Fibroblast of skin of right quadriceps (primary cell): ENCODE measurements around the gene ITFG1.
A peak's percentile ranks its signal among the peaks of the same experiment; 100 is the strongest.
"Not testable (repeated sequence)": the region's sequence is repeated elsewhere in the genome, so short reads cannot be mapped to it uniquely, and the experiment has no call there.

ENCODE experiments used
- DNase-seq: peaks from one replicate; pipeline ENCODE4 v3.0.0-alpha.2; 2013

Gene ITFG1

DNA sequence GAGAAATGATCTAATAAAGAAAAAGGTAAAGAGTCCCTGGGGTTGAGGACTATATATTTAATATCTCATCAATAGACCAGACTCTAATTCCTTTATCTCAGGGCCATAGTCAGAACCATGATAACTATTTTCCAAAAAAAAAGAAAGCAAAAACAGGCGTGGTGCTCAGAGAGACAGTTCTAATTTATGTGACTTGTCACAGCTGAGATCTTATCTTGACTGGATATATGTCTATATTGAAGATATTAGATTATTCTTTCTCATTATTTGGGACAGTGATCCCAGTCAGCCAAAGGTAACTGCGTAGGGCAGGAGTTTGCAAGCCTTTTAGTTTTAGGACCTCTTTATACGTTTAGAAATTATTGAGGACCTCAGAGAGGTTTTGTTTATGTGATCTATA, 52.4 kb downstream of the ITFG1 start:
- DNase-seq: no peak

DNA sequence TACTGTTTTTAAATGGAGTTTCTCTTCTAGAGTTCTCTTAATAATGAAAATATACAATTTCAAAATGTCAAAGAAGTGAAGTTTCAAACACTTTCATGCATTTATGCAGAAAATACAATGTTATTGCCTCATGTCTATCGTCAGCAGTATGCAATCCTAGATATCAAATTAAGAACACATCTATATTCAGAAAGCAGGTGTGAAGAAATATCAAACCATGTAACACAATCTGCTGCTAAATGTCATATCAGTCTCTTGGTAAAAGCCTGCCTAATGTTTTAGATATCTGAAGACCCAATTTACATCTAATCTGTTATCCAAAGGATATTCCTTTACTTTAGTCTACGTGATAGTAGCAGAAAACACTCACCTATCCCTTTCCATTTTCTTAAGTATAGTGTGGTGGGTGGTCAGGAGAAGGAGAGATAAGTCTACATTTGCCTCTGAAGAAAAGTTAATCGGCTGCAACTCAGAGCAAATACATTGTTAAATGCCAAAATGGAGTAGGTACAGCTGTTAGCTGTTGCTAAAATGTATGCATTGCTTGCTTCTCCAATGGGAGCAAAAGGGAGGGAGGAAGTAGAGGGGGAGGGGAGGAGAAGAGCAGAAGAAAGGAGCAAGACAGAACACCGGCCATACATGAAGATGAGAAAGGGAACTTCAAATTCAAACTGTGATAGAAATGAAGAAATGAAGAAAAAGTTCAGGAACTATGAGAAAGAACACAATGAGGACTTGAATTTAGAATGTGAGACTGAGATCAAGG, 64.9 kb downstream of the ITFG1 start:
- no peak for DNase-seq

DNA sequence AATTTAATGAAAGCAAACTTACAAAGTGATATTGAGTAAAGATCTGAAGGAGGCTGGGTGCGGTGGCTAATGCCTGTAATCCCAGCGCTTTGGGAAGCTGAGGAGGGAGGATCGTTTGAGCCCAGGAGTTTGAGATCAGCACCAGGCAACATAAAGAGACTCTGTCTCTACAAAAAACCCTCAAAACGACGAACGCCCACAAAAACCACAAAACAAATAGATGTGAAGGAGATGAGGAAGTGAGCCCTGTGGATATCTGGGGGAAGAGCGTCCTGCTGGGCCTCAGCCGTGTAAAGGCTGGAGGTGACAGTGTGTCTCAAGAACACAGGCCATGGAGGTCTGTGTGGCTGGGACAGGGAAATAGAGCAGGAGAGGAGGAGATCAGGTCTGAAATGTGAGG, 68.8 kb downstream of the ITFG1 start:
- DNase-seq: peak; percentile 4

DNA sequence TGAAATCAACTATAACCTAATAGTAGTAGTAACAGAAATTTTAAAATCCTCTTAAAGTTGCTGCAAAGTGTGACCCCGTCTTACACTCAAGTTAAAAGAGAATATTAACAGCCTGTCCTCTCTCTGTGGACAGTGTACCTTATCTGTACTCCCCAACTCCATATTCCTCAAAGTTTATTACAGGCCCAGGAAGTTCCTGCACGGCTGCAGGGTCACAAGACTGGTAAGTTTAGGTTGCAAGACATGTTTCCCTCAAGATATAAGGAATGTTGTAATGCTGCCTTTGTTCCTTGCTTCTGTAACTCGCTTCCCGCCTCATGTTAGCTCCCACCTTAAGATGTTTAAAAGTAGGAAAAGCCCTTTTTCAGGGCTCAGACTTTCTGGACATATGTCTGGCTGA, 72.2 kb downstream of the ITFG1 start:
- DNase-seq: no peak

DNA sequence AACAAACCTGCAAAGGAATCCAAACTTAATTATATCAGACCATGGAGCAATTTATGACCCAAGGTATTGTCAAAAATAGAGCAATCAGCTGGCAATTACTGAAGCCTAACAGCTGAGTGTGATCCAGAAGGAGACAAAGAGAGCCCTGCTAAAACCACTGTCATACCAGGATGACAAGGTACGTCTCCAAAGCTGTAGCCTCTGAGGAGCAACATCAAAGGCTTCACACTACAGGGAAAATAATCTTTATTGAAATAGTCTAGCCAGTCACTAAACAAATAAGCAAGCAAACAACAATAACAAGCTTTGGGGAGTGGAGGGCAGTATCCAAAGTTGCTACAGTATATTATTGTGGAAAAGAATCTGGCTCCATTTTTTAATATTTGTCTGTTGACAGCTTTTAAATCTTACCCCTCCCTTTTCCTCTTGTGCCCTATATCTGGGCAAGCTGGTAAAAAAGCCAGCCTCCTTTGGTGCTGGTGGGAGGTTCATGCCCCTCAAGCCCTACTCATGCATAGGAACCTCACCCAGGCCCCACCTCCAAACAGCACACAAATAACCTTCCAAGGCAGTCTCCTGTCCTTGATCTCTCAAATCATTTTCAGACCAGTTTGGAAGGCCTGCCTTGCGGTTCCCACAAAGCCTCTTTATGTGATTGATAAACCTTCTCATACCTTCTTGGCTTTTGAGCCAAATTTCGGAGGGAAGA, 73.7 kb downstream of the ITFG1 start:
- DNase-seq: no peak

DNA sequence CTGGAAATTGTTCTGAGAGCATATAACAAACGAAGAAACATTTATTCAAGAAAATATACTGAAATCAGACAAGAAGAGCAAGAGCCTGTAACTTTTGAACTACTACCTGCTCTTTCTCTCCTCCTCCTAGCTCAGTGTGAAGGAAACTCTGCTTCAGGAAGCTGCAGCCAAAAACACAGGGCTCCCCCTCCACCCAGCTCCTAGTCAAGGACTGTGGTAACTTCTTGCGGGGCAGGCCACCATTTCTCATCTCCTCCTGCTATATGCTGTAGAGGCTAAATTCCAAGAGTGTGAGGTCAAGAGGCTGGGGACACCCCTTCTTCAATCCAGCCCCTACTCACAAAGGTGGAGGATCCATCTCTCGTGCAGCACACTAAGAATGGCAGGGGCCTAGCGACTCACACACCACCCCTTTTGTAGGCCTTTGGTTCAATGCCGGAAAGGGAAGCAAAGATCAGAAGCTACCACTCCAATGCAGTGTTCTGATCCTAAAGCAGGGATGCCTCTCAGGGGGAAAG, 74.6 kb downstream of the ITFG1 start:
- no peak for DNase-seq

DNA sequence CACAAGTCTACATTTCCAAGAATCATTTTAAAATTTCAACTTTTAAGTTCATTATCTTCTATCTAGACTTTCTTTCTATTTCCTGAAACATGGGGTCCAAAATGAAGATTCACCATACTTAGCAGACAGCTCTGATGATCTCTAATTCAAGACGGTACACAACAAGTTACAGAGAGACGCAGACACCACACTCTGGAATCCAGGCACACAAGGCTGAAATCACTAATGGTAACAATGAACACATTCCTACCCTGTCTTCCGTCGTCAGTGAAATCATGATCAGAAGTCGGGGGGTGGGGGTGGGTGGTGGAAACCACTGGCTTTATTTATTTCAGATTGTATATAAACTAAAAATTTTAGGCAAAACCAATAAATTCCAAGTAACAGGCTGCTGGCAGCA, 78.5 kb downstream of the ITFG1 start:
- no peak for DNase-seq

DNA sequence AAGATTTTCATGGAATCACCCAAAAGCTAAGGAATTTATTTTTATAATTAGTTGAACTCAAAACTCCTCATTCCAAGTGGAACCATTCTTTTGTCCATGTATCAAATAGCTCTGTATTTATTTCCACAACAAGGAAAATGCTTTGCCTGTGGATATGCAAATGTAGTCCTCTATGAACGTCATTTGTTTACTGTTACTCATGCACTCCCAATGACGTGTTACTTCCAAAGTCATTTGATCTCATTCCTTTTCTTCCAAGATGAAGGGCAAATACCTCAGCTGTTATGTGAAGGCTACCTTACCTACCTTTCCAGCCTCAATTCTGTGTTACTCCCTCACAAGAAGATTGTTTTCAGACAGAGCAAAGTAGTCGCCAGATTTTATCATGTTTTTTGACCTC, 83.7 kb downstream of the ITFG1 start:
- DNase-seq: no peak

DNA sequence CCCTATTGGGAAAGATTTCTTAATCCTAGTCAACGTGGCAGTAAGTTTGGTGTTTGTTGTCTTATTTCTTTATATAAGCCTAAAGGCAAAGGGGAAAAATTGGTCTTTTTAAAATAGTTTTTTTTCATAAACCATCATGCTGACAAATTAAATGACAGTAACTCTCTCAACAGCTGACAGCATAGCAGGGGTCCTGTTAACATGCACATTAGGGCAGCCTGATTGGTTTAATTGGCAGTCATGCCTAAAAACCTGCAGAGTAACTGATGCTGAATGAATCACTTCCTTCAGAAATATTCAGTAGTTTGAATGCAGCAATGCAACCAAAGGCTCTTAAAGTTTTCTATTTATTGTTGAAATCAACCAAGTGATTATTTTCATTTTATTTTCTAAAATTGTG, 85.4 kb downstream of the ITFG1 start:
- DNase-seq: peak; percentile 26

DNA sequence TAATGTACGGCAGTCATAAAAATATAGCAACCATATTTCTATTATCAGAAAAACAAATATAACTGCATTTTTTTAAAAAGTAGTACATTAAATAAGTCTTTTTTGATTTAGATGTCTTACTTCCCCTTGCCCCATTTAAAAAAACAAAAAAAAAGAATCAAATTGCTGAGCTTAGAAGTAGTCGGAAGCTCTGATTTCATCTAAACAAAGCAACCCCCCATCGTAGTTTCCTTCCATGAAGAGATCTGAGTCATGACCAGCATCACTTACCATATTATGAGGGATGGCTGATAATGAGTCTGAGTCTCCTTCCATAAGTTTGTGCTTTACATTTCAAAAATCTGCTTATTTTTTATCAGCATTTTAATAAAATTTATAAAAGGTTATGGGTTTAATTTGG, 86.2 kb downstream of the ITFG1 start:
- DNase-seq: peak; percentile 43

DNA sequence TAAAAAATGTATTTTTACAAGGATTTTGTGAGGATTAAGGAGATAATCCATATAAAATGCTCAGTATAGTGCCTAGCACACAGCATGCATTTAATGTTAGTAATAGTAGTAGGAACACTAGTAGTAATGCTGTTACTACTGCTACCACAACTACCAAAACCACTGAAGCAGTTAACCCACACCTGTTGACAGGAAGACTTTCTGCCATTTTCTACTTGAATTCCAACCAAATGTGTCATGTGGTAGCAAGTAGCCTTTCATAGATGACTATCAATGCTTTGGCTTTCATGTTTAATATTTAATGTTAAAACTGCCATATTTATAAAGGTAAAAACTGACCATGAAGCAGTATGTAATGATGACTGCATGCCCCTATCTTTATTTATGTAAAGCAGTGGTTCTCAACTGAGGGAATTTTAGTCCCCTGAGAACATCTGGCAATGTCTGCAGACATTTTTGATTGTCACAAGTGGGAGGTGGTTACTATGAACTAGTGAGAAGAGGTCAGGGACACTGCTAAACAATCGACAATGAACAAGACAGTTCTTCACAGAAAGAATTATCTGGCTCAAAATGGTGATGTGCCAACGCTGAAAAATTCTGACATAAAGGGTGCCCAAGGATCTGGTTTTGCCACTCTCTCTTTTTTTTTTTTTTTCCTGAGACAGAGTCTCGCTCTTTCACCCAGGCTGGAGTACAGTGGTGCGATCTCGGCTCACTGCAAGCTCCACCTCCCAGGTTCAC, 89.4 kb downstream of the ITFG1 start:
- no peak for DNase-seq

DNA sequence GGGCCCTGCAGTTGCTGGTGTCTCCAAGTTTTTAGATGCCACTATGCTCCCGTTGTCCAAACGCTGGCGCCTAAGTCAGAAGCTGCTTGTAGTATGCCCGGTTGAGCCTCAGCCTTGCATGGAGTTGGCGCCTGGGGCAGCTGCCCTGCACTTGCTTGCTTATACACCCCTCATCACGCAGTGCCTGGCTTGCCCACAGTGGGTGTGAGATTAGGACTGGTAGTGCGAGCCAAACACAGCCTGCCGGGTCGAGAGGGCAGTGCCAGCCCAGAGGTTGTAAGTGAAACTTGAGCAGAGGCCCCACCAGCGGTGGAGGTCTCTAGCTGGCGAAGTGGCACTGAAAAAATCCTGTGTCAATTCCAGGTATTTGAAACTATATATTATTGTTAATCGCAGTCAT, 90.3 kb downstream of the ITFG1 start:
- no peak for DNase-seq

DNA sequence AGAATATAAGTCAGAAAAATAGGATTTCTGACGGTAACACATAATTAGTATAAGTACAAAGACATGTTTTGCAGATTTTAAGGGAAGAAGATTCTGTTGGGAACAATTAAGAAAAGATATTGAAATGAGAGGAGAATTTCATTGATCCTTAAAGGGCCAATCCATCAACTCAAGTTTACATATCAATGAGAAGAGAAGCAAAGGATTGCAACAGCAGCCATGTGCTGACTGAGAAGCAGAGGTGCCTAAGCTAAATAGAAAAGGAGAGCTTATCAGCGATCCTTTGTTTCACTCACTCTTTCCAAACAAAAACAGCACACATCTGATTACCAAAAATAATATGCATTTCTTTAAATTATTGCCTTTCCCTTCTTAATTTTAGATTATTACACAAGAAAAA, 94.6 kb downstream of the ITFG1 start:
- DNase-seq: no peak

DNA sequence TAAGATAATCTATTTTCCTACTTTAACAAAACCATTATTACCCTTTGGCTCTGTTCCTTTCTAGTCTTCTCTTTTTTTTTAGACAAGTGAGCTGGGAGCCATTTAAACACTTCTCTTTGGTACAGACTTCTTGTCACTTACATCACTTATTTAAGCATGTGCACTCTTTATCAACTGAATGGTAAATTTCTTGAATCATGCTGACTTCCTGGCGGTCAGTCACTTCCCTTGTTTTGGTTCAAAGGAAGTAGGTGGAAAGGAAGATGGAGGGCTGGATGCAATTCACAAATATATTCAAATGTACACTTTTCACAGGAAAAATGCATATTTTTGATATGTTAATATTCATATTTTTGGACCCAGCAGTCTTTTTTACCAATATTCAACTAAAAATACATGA, 97.1 kb downstream of the ITFG1 start:
- no peak for DNase-seq

DNA sequence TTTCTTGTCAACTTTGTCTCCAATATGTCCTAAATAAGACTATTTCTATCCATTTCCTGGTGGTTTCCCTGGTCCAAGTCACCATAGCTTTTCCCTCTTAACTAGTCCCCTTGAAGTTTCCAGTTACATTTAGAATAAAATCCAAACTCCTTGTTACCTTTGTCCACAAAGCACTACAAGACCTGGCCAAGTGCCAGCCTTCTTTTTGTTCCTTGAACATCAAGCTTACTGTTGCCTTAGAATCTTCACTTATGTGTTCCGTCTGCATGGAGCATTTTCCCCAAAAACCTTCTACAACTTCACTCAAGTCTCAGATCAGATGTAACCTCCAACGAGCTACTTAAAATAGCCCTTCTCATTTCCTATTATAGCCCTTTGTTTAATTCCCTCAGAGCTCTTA, 101.4 kb downstream of the ITFG1 start:
- DNase-seq: no peak

DNA sequence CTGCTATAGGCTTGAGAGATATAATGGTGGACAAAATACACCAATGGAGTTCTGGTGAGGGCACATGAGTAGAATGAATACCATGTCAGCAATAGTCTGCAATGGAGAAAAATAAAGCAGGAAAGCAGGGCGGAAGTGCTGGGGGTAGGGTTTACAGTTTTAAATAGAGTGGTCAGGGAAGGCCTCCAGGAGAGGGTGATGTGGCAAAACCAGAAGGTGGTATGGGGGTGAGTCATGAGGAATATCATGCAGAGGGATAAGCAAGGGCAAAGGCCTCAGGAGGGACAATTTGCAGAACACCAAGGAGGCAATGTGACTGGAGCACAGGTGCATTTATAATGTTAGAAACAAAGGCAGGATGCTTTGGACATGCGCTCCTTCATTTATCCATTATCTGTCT, 102.0 kb downstream of the ITFG1 start:
- no peak for DNase-seq

DNA sequence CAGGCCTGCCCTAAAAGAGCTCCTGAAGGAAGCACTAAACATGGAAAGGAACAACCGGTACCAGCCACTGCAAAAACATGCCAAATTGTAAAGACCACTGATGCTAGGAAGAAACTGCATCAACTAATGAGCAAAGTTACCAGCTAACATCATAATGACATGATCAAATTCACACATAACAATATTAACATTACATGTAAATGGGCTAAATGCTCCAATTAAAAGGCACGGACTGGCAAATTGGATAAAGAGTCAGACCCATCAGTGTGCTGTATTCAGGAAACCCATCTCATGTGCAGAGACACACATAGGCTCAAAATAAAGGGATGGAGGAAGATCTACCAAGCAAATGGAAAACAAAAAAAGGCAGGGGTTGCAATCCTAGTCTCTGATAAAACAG, 111.8 kb downstream of the ITFG1 start:
- not testable (repeated sequence) for DNase-seq

DNA sequence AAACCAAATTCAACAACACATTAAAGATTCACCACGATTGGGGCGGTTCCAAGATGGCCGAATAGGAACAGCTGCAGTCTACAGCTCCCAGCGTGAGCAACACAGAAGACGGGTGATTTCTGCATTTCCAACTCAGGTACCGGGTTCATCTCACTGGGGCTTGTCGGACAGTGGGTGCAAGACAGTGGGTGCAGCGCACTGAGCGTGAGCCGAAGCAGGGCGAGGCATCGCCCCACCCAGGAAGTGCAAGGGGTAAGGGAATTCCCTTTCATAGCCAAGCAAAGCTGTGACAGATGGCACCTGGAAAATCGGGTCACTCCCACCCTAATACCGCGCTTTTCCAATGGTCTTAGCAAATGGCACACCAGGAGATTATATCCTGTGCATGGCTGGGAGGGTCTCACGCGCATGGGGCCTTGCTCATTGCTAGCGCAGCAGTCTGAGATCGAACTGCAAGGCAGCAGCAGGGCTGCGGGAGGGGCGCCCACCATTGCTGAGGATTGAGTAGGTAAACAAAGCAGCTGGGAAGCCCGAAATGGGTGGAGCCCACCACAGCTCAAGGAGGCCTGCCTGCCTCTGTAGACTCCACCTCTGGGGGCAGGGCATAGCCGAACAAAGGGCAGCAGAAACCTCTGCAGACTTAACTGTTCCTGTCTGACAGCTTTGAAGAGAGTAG, 113.7 kb downstream of the ITFG1 start:
- DNase-seq: not testable (repeated sequence)

DNA sequence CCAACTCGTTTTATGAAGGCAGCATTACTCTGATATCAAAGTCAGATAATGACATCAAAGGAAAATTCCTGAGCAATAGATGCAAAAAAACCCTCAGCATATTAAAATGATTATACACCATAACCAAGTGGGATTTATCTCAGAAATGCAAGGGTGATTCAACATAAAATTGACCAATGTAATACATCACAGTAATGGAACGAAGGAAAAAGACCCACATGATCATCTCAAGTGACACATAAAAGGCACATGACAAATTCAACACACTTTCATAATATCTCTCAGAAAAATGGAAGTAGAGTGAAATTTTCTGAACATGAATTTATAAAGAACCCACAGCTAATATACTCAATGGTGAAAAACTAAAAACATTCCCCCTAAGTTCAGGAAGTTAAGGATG, 118.8 kb downstream of the ITFG1 start:
- DNase-seq: no peak

DNA sequence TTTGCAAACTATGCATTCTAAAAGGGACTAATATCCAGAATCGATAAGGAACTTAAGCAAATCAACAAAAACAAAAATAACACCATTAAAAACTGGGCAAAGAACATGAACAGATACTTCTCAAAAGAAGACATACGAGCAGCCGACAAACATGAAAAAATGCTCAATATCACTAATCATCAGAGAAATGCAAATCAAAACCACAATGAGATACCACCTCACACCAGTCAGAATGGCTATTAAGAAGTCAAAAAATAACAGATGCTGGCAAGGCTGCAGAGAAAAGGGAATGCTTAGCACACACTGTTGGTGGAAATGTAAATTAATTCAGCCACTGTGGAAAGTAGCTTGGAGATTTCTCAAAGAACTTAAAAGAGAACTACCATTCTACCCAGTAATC, 130.3 kb downstream of the ITFG1 start:
- not testable (repeated sequence) for DNase-seq

DNA sequence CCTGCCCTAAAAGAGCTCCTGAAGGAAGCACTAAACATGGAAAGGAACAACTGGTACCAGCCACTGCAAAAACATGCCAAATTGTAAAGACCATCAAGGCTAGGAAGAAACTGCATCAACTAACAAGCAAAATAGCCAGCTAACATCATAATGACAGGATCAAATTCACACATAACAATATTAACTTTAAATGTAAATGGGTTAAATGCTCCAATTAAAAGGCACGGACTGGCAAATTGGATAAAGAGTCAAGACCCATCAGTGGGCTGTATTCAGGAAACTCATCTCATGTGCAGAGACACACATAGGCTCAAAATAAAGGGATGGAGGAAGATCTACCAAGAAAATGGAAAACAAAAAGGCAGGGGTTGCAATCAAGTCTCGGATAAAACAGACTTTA, 136.6 kb downstream of the ITFG1 start:
- DNase-seq: not testable (repeated sequence)

DNA sequence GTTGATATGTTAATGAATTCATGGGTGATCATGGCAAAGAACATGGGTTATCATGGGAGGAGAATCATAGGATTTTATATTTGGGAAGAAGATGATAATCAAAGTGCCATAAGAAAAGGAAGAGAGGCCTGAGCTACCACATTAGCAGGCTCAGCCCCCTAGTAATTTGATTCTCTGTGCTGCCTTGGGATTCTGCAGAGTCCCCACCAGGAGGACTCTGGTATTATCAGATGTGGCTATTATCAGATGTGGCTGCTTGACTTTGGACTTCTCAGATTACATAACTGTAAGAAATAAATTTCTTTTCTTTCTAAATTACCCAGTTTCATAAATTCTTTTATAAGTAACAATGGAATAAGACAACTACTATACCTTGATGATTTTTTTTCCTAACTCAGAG, 137.6 kb downstream of the ITFG1 start:
- DNase-seq: no peak
